Measurements from ENCODE around the gene LGALS9.
"Not testable (repeated sequence)": the region's sequence is repeated elsewhere in the genome, so short reads cannot be mapped to it uniquely, and the experiment has no call there.

LGALS9 gene

GRCh38 chr17:27633312-27634025, 2.5 kb downstream of the LGALS9 start:
- TF ChIP-seq CTCF (IDR thresholded peaks at IDR 0.05; ENCODE audit: low read depth, low read length), result no peak
- no peaks in the 10 kb centered on the region for H3K9me3 ChIP-seq (ENCODE audit: severe bottlenecking)
- no peak for DNase-seq
- H3K4me3 ChIP-seq (ENCODE audit: low read depth, low read length), result no peak overlapping the region
- no peaks in the 10 kb centered on the region for H3K36me3 ChIP-seq
- H3K27ac ChIP-seq, result no peak overlapping the region
- no peaks in the 10 kb centered on the region for H3K27me3 ChIP-seq (ENCODE audit: insufficient read depth, low read depth, severe bottlenecking)

GRCh38 chr17:27634026-27634335, 3.0 kb downstream of the LGALS9 start:
- H3K27ac ChIP-seq, result no peak overlapping the region
- no peak for DNase-seq
- no peaks in the 10 kb centered on the region for H3K36me3 ChIP-seq
- H3K4me3 ChIP-seq (ENCODE audit: low read depth, low read length), result no peak overlapping the region
- no peaks in the 10 kb centered on the region for H3K27me3 ChIP-seq (ENCODE audit: insufficient read depth, low read depth, severe bottlenecking)
- no peak for TF ChIP-seq CTCF (IDR thresholded peaks at IDR 0.05; ENCODE audit: low read depth, low read length)
- no peaks in the 10 kb centered on the region for H3K9me3 ChIP-seq (ENCODE audit: severe bottlenecking)

- H3K36me3 ChIP-seq, result no peaks in the 10 kb centered on the region
- no peaks in the 10 kb centered on the region for H3K27me3 ChIP-seq (ENCODE audit: insufficient read depth, low read depth, severe bottlenecking)
- no peak for DNase-seq
- H3K9me3 ChIP-seq (ENCODE audit: severe bottlenecking), result no peaks in the 10 kb centered on the region
- no peak overlapping the region for H3K4me3 ChIP-seq (ENCODE audit: low read depth, low read length)
- H3K27ac ChIP-seq, result no peak overlapping the region
- no peak for TF ChIP-seq CTCF (IDR thresholded peaks at IDR 0.05; ENCODE audit: low read depth, low read length)
Measured at GRCh38 chr17:27634776-27635175, 3.8 kb downstream of the LGALS9 start.

GRCh38 chr17:27635275-27635823, 4.4 kb downstream of the LGALS9 start:
- Histone ChIP-seq H3K4me3 (ENCODE audit: low read depth, low read length) (no peak overlapping the region), H3K9me3 (ENCODE audit: severe bottlenecking) (no peaks in the 10 kb centered on the region), H3K36me3 (no peaks in the 10 kb centered on the region), H3K27me3 (ENCODE audit: insufficient read depth, low read depth, severe bottlenecking) (no peaks in the 10 kb centered on the region), H3K27ac (no peak overlapping the region)
- no peak for DNase-seq
- no peak for TF ChIP-seq CTCF (IDR thresholded peaks at IDR 0.05; ENCODE audit: low read depth, low read length)

- H3K27me3 ChIP-seq (ENCODE audit: insufficient read depth, low read depth, severe bottlenecking); H3K36me3 ChIP-seq; H3K27ac ChIP-seq; DNase-seq; H3K4me3 ChIP-seq (ENCODE audit: low read depth, low read length); H3K9me3 ChIP-seq (ENCODE audit: severe bottlenecking): not testable (repeated sequence)
Measured at GRCh38 chr17:27636005-27636520, 5.1 kb downstream of the LGALS9 start.

GRCh38 chr17:27637818-27638217, 6.8 kb downstream of the LGALS9 start:
- not testable (repeated sequence) for H3K27me3 ChIP-seq (ENCODE audit: insufficient read depth, low read depth, severe bottlenecking); H3K36me3 ChIP-seq; H3K27ac ChIP-seq; H3K9me3 ChIP-seq (ENCODE audit: severe bottlenecking); H3K4me3 ChIP-seq (ENCODE audit: low read depth, low read length)
- peak; percentile 71 for DNase-seq

GRCh38 chr17:27638415-27638914, 7.5 kb downstream of the LGALS9 start:
- not testable (repeated sequence) for H3K27ac ChIP-seq; DNase-seq; H3K4me3 ChIP-seq (ENCODE audit: low read depth, low read length)

More at GRCh38 chr17:27638415-27638914, 7.5 kb downstream of the LGALS9 start:
- not testable (repeated sequence) for H3K36me3 ChIP-seq; H3K27me3 ChIP-seq (ENCODE audit: insufficient read depth, low read depth, severe bottlenecking); H3K9me3 ChIP-seq (ENCODE audit: severe bottlenecking)
